HUES64 (cell line): Measurements from ENCODE around the gene IFT20.

Experiments
- H3K27ac ChIP-seq: 2 replicates; pipeline ENCODE4 v1.7.0; 2013; ENCODE audit warnings: low read depth, low read length, inconsistent platforms
- H3K27me3 ChIP-seq: 2 replicates; pipeline ENCODE4 v1.6.1; 2013; ENCODE audit warnings: mild to moderate bottlenecking, low read length; ENCODE audit not compliant: insufficient read depth
- H3K36me3 ChIP-seq: 2 replicates; pipeline ENCODE4 v1.6.1; 2013; ENCODE audit warnings: mild to moderate bottlenecking, low read length; ENCODE audit not compliant: insufficient read depth
- H3K4me1 ChIP-seq: 2 replicates; pipeline ENCODE4 v1.6.1; 2013; ENCODE audit warnings: mild to moderate bottlenecking, low read length, moderate library complexity; ENCODE audit not compliant: insufficient read depth
- H3K4me3 ChIP-seq: 2 replicates; pipeline ENCODE4 v1.5.1; 2013; ENCODE audit warnings: mild to moderate bottlenecking, low read length, moderate library complexity
- H3K9ac ChIP-seq: 2 replicates; pipeline ENCODE4 v1.6.1; 2013; ENCODE audit warnings: mild to moderate bottlenecking, low read depth, low read length
- H3K9me3 ChIP-seq: 2 replicates; pipeline ENCODE4 v1.6.1; 2013; ENCODE audit warnings: low read depth, low read length; ENCODE audit not compliant: insufficient read depth
- WGBS: fragments of 150-250, 120-280 bp; methylation state at CpG from one replicate; pipeline ENCODE4 v1.1.7; 2013; ENCODE audit warnings: missing lambda C conversion rate; 5-methylcytosine and 5-hydroxymethylcytosine counted together

Gene IFT20

DNA sequence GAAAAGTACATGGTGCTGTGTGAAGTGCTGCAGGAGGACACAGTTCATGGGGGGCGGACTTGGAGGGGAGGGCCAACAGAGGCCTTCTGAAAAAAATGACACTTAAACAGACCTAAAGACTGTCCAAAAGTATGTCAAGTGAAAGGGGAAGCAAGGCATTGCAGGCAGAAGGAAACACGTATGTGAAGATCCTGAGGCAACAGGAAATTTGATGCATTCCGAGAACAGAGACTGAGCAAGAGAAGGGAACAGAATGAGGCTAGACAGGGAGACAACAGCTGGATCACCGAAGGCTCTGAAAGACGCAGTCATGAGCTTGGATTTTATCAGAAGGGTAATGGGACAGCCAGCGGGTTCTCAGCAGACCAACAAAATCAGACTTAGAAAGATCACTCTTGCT, 1.1 kb downstream of the IFT20 start:
- WGBS = 81% methylated on average over 6 of the region's 6 CpGs
- no peaks in the 10 kb centered on the region for H3K27me3 ChIP-seq
- peaks cover 12% of the 10 kb centered on the region; the same call in 1 of the 2 replicates for H3K4me1 ChIP-seq
- no peak overlapping the region for H3K27ac ChIP-seq
- H3K36me3 ChIP-seq = peaks cover 8% of the 10 kb centered on the region
- peak overlapping the region; percentile 92 for H3K4me3 ChIP-seq
- H3K9ac ChIP-seq = 0 out of 2 replicates have a peak overlapping the region, but pooled peaks have one; percentile 49
- H3K9me3 ChIP-seq = no peaks in the 10 kb centered on the region

DNA sequence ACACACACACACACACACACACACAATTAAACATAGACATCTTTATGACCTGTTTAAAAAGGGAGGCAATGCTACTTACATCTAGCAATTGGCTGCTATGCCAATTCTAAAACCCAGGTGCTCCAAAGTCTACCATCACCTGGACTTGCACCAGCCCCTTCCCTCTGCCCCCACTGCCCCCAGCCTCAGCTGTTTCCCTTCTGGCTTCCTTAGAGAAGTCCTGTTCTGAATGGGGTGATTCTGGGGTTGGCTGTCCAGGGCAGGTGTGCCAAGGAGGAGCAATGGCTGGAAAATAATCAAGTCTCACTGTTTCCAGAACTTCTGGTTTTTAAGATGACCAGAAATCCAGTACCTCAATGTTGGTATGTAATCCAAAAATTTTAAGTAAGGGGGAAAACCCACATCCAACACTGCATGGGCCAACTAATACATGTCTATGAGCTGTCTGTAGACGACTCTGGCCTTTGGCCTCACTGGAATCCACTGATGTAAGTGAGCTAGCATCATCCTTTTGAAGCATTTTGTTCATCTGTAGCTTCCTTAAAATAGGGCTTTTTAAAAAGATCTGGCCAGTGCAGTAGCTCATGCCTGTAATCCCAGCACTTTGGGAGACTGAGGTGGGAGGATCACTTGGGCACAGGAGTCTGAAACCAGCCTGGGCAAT, 2.1 kb downstream of the IFT20 start:
- Histone ChIP-seq H3K4me1 (peaks cover 12% of the 10 kb centered on the region; the same call in 1 of the 2 replicates), H3K27me3 (no peaks in the 10 kb centered on the region), H3K27ac (no peak overlapping the region), H3K9me3 (no peaks in the 10 kb centered on the region), H3K9ac (no peak overlapping the region), H3K36me3 (peaks cover 18% of the 10 kb centered on the region), H3K4me3 (no peak overlapping the region)
- 88% methylated on average over 1 of the region's 1 CpG for WGBS

DNA sequence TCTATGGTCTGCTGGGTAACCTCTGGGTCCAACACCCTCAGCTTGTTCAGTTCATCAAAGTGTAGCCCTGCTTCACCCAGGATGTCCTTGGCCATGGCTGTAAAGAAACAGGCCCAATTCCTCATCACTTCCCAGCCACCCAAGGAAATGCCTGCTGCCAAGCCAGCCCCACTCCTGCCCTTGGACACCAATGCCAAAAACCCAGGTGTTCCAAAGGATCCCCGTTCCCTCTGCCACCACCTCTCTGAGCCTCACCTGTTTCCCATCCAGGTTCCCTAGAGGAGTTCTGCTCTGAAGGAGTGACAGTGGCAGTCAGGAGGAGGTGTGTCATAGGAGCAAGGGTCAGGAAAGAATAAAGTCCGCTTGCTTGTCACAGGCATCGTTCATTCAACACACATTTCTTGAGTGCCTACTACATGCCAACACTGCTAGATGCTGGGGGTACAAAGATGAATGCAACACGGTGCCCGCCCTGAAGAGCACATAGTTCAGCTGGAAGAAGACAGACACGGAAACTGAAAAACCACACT, 3.3 kb downstream of the IFT20 start:
- Histone ChIP-seq H3K9me3 (no peaks in the 10 kb centered on the region), H3K9ac (no peak overlapping the region), H3K27ac (no peak overlapping the region), H3K4me1 (peaks cover 8% of the 10 kb centered on the region; the same call in 1 of the 2 replicates), H3K4me3 (no peak overlapping the region), H3K27me3 (no peaks in the 10 kb centered on the region), H3K36me3 (peaks cover 31% of the 10 kb centered on the region)
- WGBS = 91% methylated on average over 6 of the region's 6 CpGs

DNA sequence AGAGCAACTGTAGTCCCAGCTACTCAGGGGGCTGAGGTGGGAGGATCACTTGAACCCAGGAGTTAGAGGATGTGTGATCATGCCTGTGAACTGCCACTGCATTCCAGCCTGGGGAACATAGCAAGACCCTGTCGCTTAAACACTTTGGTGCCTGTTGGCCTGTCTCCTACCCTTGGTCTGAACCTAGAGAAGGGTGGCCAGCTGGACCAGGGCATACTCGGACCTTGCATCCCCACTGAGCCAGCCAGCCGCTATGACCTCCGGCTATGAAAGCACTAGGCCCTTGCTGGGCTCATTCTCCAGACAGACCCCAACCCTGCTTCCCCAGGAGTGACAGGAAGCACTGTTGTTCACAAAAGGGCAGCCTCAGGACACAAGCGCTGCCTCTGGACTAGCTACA, 4.6 kb downstream of the IFT20 start:
- no peaks in the 10 kb centered on the region for H3K9me3 ChIP-seq
- H3K4me1 ChIP-seq = 0 out of 2 replicates have a peak, but pooled peaks cover 3% of the 10 kb centered on the region
- H3K9ac ChIP-seq = no peak overlapping the region
- H3K36me3 ChIP-seq = peaks cover 43% of the 10 kb centered on the region
- no peak overlapping the region for H3K4me3 ChIP-seq
- no peaks in the 10 kb centered on the region for H3K27me3 ChIP-seq
- 91% methylated on average over 5 of the region's 5 CpGs for WGBS
- H3K27ac ChIP-seq = no peak overlapping the region

DNA sequence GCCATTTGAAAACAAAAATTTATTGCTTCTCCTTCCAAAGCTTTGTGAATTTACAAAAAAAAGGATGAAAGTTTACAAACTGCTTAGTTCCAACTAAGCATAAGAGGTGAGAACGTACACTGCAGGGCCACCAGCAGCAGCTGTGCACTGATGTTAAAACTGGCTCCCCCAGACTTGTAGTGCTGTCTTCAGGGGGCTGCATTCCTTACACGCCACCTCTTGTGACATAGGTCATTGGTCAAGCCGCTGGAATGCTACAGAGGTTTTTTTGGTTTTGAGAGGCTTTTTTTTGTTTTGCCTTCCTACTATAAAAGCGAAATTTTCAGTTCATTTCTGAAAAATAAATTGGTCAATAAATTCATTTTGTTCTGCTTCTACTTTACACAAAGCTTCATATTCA, 6.9 kb downstream of the IFT20 start:
- H3K4me1 ChIP-seq = peaks cover 7% of the 10 kb centered on the region; the same call in 1 of the 2 replicates
- H3K27me3 ChIP-seq = no peaks in the 10 kb centered on the region
- WGBS = 77% methylated on average over 3 of the region's 4 CpGs
- no peaks in the 10 kb centered on the region for H3K9me3 ChIP-seq
- no peak overlapping the region for H3K9ac ChIP-seq
- H3K27ac ChIP-seq = peak overlapping the region; percentile 30; the same call in 1 of the 2 replicates
- peaks cover 53% of the 10 kb centered on the region for H3K36me3 ChIP-seq
- no peak overlapping the region for H3K4me3 ChIP-seq

DNA sequence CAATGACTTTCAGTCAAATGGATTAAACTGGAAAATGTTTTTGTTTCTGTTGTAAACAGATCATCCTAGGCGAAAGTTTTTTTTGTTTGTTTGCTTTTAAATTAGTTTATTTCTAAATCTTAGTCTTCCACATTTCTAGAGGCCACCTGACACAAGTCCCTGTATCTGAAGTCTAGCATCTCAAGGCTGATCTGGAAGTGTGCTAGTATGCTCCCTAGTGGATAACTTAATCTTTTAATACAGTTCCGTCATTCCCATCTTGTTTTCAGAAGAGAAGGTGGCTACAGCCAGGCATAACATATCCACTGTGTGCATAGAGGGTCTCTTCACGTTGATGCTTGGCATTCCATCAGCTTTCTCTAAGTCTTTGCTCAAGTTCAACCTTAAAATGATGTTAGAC, 7.6 kb downstream of the IFT20 start:
- no peaks in the 10 kb centered on the region for H3K27me3 ChIP-seq
- no peak overlapping the region for H3K27ac ChIP-seq
- H3K4me1 ChIP-seq = peaks cover 7% of the 10 kb centered on the region; the same call in 1 of the 2 replicates
- H3K9ac ChIP-seq = no peak overlapping the region
- H3K4me3 ChIP-seq = no peak overlapping the region
- 89% methylated on average over 3 of the region's 3 CpGs for WGBS
- H3K9me3 ChIP-seq = no peaks in the 10 kb centered on the region
- H3K36me3 ChIP-seq = peaks cover 56% of the 10 kb centered on the region

DNA sequence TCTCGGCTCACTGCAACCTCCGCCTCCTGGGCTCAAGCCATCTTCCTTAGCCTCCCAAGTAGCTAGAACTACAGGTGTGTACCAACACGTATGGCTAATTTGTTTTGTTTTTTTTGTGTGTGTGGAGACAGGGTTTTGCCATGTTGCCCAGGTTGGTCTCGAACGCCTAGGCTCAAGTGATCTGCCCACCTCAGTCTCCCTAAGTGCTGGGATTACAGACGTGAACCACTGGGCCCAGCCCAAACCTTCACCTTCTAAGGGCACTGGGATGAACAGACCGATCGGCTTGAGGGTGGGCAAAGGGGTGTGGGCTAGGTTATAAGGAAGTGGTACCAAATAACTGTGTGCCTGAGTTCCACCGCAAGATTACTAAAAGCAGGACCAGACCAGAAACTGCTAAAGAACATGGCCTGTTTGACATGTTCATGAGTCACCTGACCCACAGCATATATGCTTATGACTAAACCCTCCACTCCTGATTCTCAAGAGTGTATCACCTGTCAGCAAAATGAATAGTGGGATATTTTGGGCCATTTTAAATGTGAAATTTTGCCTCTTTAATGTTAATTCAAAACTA, 8.2 kb downstream of the IFT20 start:
- Histone ChIP-seq H3K4me3 (no peak overlapping the region), H3K4me1 (peaks cover 7% of the 10 kb centered on the region; the same call in 1 of the 2 replicates), H3K27me3 (no peaks in the 10 kb centered on the region), H3K9me3 (no peaks in the 10 kb centered on the region), H3K9ac (no peak overlapping the region), H3K36me3 (peaks cover 61% of the 10 kb centered on the region), H3K27ac (no peak overlapping the region)
- WGBS = 98% methylated on average over 9 of the region's 9 CpGs

DNA sequence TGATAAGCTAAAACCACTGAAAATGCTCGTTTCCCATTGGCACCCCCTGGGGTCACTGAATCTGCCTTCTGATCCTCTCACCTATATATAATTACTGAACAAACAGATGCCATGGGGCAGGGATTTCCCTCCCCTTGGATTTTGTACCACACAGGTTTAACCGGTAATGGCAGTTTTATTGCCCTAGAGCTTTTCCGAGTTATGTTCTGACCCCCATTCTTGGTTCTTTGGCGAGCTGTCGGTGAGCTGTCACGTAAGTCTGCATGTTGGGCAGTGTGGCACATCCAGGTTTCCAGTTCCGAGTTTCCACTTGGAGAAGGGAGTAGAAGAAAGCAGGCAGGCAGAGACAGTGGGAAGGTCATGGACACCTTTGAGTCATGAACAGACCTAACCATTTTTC, 9.2 kb downstream of the IFT20 start:
- Histone ChIP-seq H3K36me3 (peaks cover 59% of the 10 kb centered on the region), H3K27ac (no peak overlapping the region), H3K9ac (no peak overlapping the region), H3K4me3 (no peak overlapping the region), H3K9me3 (no peaks in the 10 kb centered on the region), H3K27me3 (no peaks in the 10 kb centered on the region), H3K4me1 (peaks cover 7% of the 10 kb centered on the region; the same call in 1 of the 2 replicates)
- WGBS = 96% methylated on average over 7 of the region's 7 CpGs

DNA sequence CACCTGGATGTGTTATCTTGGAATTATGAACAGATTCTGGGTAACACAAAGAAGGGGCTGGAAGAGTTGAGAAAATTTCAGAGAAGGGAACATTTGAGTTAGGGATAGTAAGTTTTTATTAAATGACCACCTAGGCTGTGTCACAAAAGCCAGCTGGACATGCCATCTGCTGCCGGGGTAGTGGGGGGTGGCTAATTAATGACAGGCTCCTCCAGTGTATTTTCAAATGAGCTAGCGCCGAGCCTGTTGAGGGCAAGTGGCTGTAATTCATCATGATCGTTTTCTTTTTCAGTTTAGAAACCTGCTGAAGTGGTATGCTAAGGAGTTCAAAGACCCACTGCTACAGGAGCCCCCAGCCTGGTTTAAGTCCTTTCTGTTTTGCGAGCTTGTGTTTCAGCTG, 10.1 kb downstream of the IFT20 start:
- H3K36me3 ChIP-seq = peaks cover 68% of the 10 kb centered on the region
- no peak overlapping the region for H3K27ac ChIP-seq
- H3K4me1 ChIP-seq = peaks cover 16% of the 10 kb centered on the region
- H3K9ac ChIP-seq = no peak overlapping the region
- no peaks in the 10 kb centered on the region for H3K9me3 ChIP-seq
- no peak overlapping the region for H3K4me3 ChIP-seq
- no peaks in the 10 kb centered on the region for H3K27me3 ChIP-seq
- WGBS = 95% methylated on average over 5 of the region's 5 CpGs

DNA sequence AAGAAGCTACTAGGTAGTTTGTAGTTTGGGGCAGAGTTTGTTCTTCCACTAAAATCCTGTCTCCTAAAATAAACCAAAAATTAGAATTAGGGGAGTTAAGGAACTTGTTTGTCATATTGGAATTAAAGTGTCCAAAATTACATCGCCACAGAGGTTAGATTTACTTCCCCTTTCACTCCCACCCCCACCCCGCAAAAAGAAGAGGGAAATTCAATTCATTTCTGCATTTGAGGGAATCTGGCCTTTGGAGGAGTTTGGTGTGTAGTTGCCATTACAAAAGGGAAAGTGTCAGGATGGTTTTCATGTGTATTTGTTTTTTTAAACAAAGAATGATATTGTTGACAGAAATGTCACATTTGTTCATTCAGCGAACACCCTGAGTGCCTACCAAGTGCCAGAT, 10.5 kb downstream of the IFT20 start:
- Histone ChIP-seq H3K27me3 (no peaks in the 10 kb centered on the region), H3K9ac (no peak overlapping the region), H3K36me3 (peaks cover 68% of the 10 kb centered on the region), H3K27ac (no peak overlapping the region), H3K4me3 (no peak overlapping the region), H3K9me3 (no peaks in the 10 kb centered on the region), H3K4me1 (peaks cover 17% of the 10 kb centered on the region)
- WGBS = over 99% methylated on average over 2 of the region's 3 CpGs

DNA sequence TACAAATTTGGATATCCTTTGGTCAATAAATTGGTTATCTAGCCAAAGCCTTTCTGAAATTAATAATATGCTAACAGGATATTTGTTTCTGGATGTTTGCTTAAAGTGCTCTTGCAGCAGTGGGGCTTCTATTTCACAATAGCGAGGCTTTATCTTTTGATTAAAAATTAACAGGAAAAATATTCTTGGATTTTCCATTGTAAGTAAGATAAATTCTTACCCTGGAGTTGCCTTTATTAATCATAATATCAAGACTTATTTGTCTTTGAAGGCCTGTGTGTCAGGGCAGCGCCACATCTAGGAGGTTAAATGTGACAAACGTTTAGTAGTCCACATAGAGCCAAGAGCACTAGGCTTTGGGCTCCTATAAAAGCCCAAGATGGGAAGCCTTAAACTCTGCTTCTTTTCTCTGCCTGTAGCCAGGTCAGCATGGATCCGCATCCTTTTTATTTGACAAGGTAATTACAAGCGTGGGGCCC, 11.0 kb downstream of the IFT20 start:
- Histone ChIP-seq H3K27ac (no peak overlapping the region), H3K27me3 (no peaks in the 10 kb centered on the region), H3K4me1 (peaks cover 17% of the 10 kb centered on the region), H3K9ac (no peak overlapping the region), H3K4me3 (no peak overlapping the region), H3K9me3 (no peaks in the 10 kb centered on the region), H3K36me3 (peaks cover 65% of the 10 kb centered on the region)
- WGBS = 93% methylated on average over 5 of the region's 5 CpGs
